ENCODE data around the gene MRPL53. TPM values are rescaled to one million over a fixed set of nuclear protein-coding genes. Genes with fewer than 3 reads are reported as not detected.

Gene MRPL53
- total and polyA plus RNA-seq, 2 of the 13 experiments (the other 11 are each of a cell fraction or from before 2014, with no cell fraction given): 34.3 to 51.9 TPM

DNA sequence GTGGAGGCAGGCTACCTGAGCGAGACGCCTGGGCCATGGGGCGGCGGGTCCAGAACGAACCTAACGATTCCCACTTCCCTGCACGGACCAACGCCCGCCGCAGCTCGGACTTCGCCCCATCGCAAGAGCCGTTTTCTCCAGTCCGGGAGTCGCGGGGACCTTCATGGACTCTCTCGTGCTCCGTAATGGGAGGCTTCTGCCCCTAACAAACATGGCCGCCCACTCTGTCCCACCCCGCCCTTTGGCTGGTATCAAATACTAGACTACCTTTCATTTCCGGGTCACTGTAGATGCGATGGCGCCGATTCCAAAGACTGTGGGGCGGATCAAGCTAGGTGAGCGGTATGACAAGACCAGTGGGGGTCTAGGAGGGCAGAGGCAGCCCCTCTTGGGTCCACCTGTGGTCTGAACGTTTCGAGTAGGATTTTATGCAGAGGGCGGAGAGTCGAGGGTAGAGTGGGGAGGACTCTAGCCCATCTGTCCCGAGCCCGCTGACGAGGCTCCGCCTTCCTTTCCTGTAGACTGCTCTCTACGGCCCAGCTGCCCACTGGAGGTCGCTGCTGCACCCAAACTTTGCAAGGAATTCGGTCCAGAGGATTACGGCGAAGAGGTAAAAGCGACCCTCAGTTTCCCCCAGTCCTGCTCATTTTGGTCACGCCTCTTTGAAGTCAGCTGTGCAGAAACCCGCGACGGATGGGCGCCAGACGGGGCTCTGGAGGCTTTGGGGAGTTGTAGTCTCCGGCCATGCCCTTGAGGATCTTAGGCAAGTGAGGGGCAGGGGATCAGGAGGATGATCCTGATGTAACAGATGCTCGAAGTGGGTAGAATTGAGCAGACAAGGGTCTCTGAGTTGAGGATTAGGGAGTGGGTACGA, 10.6 kb upstream of the MRPL53 start, which contains the start of the genes CCDC142 and TTC31:
Gene CCDC142 (minus strand): TSS at position 198 of the 874 bp plus-strand sequence. CDS start 161 bp downstream, at position 37.
Gene TTC31 (plus strand): TSS at position 281 of the 874 bp plus-strand sequence. CDS start 15 bp downstream, at position 296.
- H3K27me3 ChIP-seq (ENCODE audit: control insufficient read depth in 1 of 2, insufficient read depth in 2 of 2, low read length in 2 of 2): no peaks in the 10 kb centered on the region; a peak in 1 of 5 replicates
- no peaks in the 10 kb centered on the region for H4K20me1 ChIP-seq (ENCODE audit: insufficient read depth, low read length)
- DNase-seq (ENCODE audit: low spot score) (peak; percentile 97), ATAC-seq (peak; percentile 91), FAIRE-seq (peak; percentile 92)
- BruUV-seq (replicated peaks): TSS peak; percentile 87
- H3K4me2 ChIP-seq (ENCODE audit: low read depth, low read length): peak within 1 kb of the TSS; percentile 78
- WGBS (ENCODE audit: low lambda C conversion rate): under 1% methylated on average over 32 of the region's 50 CpGs
- CTCF ChIA-PET (ENCODE audit: low intra/inter-chr PET ratio, low total read pairs): interaction anchor here (1.0 to 2.4 kb wide), 7 partner anchors 18 to 104 kb away, joined by 3 to 20 read pairs (median 10); partner anchors contain the start of genes AUP1, HTRA2, INO80B and MOGS
- POLR2A ChIA-PET: interaction anchor here (0.6 to 20.6 kb wide), 21 partner anchors 10 to 357 kb away, joined by 3 to 795 read pairs (median 11); partner anchors contain the start of genes AUP1, C2orf81, DQX1 and HTRA2
- peaks cover 70% of the 10 kb centered on the region for H3K4me1 ChIP-seq (ENCODE audit: insufficient read depth, low read length)
- no peaks in the 10 kb centered on the region for H3K9me3 ChIP-seq (ENCODE audit: low read length)
- peak within 1 kb of the TSS; percentile 85 for H2AFZ ChIP-seq (ENCODE audit: low read length)
- H3K79me2 ChIP-seq (ENCODE audit: insufficient read depth, low read length): peaks cover 45% of the 10 kb centered on the region
- peak within 1 kb of the TSS; percentile 82 to 87 (median 83) for H3K4me3 ChIP-seq (replicated peaks in 1 of 3; ENCODE audit: insufficient read depth in 1 of 3, low read depth in 2 of 3, low read length in 3 of 3)
- in situ Hi-C loops (cut with HindIII; ENCODE audit: extremely low pct_ligation_motif_present, low pct_unique_long_range_greater_than_20kb): loop anchor here (5.0 kb wide), 1 partner anchor 99 kb away; no protein-coding TSS in a partner anchor
- peaks cover 2 to 10% of the 10 kb centered on the region in 2 experiments; a peak in 4 of 5 replicates for H3K36me3 ChIP-seq (replicated peaks in 1 of 2; ENCODE audit: control insufficient read depth in 1 of 2, insufficient read depth in 2 of 2, low read length in 2 of 2)
- H3K9ac ChIP-seq (ENCODE audit: insufficient read depth, low read depth, low read length): peak within 1 kb of the TSS; percentile 91
- H3K27ac ChIP-seq (ENCODE audit: extremely low read length, insufficient read depth, low read length): peak within 1 kb of the TSS; percentile 89
- intact Hi-C loops (cut with micrococcal nuclease; ENCODE audit: unreplicated experiment): loop anchor here (1.0 kb wide), 5 partner anchors 19 to 104 kb away; partner anchors contain the start of genes AUP1, HTRA2 and PCGF1
- TF ChIP-seq BCL6 (CRISPR knock-in tag; IDR thresholded peaks at IDR 0.05) (peak; percentile 23), SP140L (CRISPR knock-in tag; IDR thresholded peaks at IDR 0.05; ENCODE audit: borderline replicate concordance) (no peak), FOXC1 (CRISPR knock-in tag; IDR thresholded peaks at IDR 0.05; ENCODE audit: borderline replicate concordance) (peak; percentile 91), FOXO4 (CRISPR knock-in tag; conservative IDR thresholded peaks at IDR 0.05) (no peak; the same call in none of the 2 replicates), GLI4 (CRISPR knock-in tag; IDR thresholded peaks at IDR 0.05; ENCODE audit: borderline replicate concordance) (peak; percentile 95; the same call in 1 of the 2 replicates), ZSCAN22 (CRISPR knock-in tag; IDR thresholded peaks at IDR 0.05) (0 out of 2 replicates have a peak, but pooled peaks have one; percentile 8), ZNF775 (CRISPR knock-in tag; IDR thresholded peaks at IDR 0.05; ENCODE audit: borderline replicate concordance) (no peak)
- TF ChIP-seq, protein P1, sequence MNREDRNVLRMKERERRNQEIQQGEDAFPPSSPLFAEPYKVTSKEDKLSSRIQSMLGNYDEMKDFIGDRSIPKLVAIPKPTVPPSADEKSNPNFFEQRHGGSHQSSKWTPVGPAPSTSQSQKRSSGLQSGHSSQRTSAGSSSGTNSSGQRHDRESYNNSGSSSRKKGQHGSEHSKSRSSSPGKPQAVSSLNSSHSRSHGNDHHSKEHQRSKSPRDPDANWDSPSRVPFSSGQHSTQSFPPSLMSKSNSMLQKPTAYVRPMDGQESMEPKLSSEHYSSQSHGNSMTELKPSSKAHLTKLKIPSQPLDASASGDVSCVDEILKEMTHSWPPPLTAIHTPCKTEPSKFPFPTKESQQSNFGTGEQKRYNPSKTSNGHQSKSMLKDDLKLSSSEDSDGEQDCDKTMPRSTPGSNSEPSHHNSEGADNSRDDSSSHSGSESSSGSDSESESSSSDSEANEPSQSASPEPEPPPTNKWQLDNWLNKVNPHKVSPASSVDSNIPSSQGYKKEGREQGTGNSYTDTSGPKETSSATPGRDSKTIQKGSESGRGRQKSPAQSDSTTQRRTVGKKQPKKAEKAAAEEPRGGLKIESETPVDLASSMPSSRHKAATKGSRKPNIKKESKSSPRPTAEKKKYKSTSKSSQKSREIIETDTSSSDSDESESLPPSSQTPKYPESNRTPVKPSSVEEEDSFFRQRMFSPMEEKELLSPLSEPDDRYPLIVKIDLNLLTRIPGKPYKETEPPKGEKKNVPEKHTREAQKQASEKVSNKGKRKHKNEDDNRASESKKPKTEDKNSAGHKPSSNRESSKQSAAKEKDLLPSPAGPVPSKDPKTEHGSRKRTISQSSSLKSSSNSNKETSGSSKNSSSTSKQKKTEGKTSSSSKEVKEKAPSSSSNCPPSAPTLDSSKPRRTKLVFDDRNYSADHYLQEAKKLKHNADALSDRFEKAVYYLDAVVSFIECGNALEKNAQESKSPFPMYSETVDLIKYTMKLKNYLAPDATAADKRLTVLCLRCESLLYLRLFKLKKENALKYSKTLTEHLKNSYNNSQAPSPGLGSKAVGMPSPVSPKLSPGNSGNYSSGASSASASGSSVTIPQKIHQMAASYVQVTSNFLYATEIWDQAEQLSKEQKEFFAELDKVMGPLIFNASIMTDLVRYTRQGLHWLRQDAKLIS (CRISPR knock-in tag; IDR thresholded peaks at IDR 0.05): peak; percentile 15
- TF ChIP-seq, protein P2, sequence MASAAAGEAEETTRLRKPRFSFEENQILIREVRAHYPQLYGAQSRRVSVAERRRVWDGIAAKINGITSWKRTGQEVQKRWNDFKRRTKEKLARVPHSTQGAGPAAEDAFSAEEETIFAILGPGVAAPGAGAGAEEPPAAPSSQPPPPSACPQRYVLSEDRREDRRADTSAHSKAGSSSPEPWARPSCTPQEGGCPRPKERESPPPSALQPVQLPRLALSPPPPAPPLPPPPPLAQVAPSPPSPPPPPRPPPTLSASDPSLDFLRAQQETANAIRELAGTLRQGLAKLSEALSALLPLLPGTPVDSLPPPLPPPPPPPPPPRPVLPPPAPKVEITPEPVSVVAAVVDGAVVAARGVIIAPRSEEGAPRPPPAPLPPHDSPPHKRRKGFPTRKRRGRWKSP (CRISPR knock-in tag; IDR thresholded peaks at IDR 0.05): peak; percentile 85
- TF ChIP-seq, protein P3, sequence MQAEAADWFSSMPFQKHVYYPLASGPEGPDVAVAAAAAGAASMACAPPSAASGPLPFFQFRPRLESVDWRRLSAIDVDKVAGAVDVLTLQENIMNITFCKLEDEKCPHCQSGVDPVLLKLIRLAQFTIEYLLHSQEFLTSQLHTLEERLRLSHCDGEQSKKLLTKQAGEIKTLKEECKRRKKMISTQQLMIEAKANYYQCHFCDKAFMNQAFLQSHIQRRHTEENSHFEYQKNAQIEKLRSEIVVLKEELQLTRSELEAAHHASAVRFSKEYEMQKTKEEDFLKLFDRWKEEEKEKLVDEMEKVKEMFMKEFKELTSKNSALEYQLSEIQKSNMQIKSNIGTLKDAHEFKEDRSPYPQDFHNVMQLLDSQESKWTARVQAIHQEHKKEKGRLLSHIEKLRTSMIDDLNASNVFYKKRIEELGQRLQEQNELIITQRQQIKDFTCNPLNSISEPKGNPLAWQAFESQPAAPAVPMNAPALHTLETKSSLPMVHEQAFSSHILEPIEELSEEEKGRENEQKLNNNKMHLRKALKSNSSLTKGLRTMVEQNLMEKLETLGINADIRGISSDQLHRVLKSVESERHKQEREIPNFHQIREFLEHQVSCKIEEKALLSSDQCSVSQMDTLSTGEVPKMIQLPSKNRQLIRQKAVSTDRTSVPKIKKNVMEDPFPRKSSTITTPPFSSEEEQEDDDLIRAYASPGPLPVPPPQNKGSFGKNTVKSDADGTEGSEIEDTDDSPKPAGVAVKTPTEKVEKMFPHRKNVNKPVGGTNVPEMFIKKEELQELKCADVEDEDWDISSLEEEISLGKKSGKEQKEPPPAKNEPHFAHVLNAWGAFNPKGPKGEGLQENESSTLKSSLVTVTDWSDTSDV (CRISPR knock-in tag; IDR thresholded peaks at IDR 0.05): no peak

Data from HepG2 (cell line).